Measurements from ENCODE around the gene CERS6. TPM values are rescaled to one million over a fixed set of nuclear protein-coding genes. Genes with fewer than 3 reads are reported as not detected.

CERS6 gene
- total and polyA plus RNA-seq, 12 donors, result 5.0 to 110 (median 29.6) TPM

- no peaks in the 10 kb centered on the region for H3K27me3 ChIP-seq
- no peaks in the 10 kb centered on the region for H3K4me1 ChIP-seq (replicated peaks in 1 of 2)
- no peak overlapping the region for H3K4me3 ChIP-seq
- 81 to 98% (median 95%) methylated on average over 3 of the region's 3 CpGs for WGBS, 4 donors
- H3K36me3 ChIP-seq (replicated peaks in 1 of 2), result no peaks in the 10 kb centered on the region
- intact Hi-C loops (cut with DNase I), result no loop called here
- TF ChIP-seq POLR2A (IDR thresholded peaks at IDR 0.05), result no peak
- TF ChIP-seq CTCF (IDR thresholded peaks at IDR 0.05), result no peak
- no peaks in the 10 kb centered on the region for H3K9me3 ChIP-seq (replicated peaks in 1 of 3)
- H3K27ac ChIP-seq, result no peak overlapping the region
- no peak for DNase-seq
Observed at GRCh38 chr2:168740360-168740759, 284.3 kb downstream of the CERS6 start.

DNA sequence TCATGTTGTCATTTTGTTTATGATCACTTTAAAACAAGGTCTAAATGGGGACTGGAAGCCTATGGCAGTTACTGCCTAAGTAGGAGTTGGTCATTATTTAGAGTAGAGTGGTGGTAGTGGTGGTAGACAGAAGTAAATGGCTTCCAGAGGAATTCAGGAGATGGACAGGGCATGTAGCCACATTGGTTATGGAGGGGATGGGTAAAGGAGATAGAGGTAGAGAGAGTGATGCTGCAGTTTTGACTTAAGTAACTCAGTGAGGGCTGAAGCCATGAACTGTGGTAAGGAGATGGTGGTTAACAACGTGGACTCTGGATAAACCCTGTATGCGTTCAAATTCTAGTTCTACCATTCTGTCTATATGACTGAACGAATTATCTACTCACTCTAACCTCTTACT, 284.7 kb downstream of the CERS6 start:
- no peak for DNase-seq
- Histone ChIP-seq H3K4me1 (replicated peaks in 1 of 2) (no peaks in the 10 kb centered on the region), H3K9me3 (replicated peaks in 1 of 3) (no peaks in the 10 kb centered on the region), H3K36me3 (replicated peaks in 1 of 2) (no peaks in the 10 kb centered on the region), H3K27me3 (no peaks in the 10 kb centered on the region), H3K4me3 (no peak overlapping the region), H3K27ac (no peak overlapping the region)
- intact Hi-C loops (cut with DNase I), result no loop called here
- 61 to 100% (median 78%) methylated on average over 3 of the region's 3 CpGs for WGBS, 4 donors
- TF ChIP-seq POLR2A (IDR thresholded peaks at IDR 0.05) (no peak), CTCF (IDR thresholded peaks at IDR 0.05) (no peak)

- H3K4me1 ChIP-seq (replicated peaks in 1 of 2), result no peaks in the 10 kb centered on the region
- TF ChIP-seq CTCF (IDR thresholded peaks at IDR 0.05) (no peak), POLR2A (IDR thresholded peaks at IDR 0.05) (no peak)
- 87 to 95% (median 92%) methylated on average over 4 of the region's 4 CpGs for WGBS, 4 donors
- no peaks in the 10 kb centered on the region for H3K27me3 ChIP-seq
- no peaks in the 10 kb centered on the region for H3K9me3 ChIP-seq (replicated peaks in 1 of 3)
- H3K27ac ChIP-seq, result no peak overlapping the region
- intact Hi-C loops (cut with DNase I), result no loop called here
- H3K4me3 ChIP-seq, result no peak overlapping the region
- DNase-seq, result no peak
- H3K36me3 ChIP-seq (replicated peaks in 1 of 2), result no peaks in the 10 kb centered on the region
Observed at GRCh38 chr2:168742258-168742932, 286.3 kb downstream of the CERS6 start.

DNA sequence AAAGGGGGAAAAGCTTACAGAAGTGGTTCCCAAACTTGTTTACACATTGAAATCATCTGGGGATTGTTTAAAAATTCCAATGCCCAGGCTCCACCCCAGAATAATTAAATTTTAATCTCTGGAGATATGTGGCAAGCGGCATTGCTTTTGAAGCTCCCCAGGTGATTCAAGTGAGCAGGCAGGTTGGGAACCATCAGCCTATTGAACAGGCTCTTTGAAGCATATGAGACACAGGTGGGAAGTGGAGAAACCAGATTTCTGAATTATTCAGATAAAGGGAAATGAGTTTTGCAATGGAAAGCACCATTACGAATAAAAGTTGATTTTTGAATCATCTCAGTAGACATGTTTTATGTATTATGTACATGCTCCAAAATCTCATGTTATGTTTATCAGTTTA, 288.8 kb downstream of the CERS6 start:
- Histone ChIP-seq H3K9me3 (replicated peaks in 1 of 3) (no peaks in the 10 kb centered on the region), H3K4me1 (replicated peaks in 1 of 2) (no peaks in the 10 kb centered on the region), H3K4me3 (no peak overlapping the region), H3K27ac (no peak overlapping the region), H3K27me3 (no peaks in the 10 kb centered on the region), H3K36me3 (replicated peaks in 1 of 2) (no peaks in the 10 kb centered on the region)
- intact Hi-C loops (cut with DNase I), result no loop called here
- 89 to 98% (median 94%) methylated on average over 2 of the region's 2 CpGs for WGBS, 4 donors
- TF ChIP-seq POLR2A (IDR thresholded peaks at IDR 0.05) (no peak), CTCF (IDR thresholded peaks at IDR 0.05) (no peak)
- no peak for DNase-seq
